Measurements from ENCODE around the gene STIM2.
"Not testable (repeated sequence)": the region's sequence is repeated elsewhere in the genome, so short reads cannot be mapped to it uniquely, and the experiment has no call there.

The STIM2 gene

DNA sequence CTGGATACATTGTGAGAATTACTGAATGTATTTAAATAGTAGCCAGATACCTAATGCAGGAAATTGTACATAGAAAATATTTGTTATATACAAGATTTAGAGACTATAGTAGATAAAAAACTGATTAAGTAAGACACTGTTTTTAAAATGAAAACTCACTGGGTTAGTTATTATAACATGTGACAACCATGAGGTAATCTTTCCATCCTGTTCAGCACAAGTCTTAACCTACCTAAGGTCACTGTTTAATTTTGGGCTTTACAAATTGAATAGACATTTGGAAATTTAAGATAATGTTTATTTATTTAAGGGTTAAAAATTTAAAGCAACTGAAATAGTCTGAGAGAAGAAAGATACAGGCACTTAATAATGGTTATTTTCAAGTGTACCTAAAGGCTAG is 102.1 kb downstream of the STIM2 start:
- no peaks in the 10 kb centered on the region for H3K27me3 ChIP-seq (replicated peaks; ENCODE audit: control insufficient read depth, insufficient read depth, low read length)
- H3K36me3 ChIP-seq (ENCODE audit: control insufficient read depth, insufficient read depth, low read length, severe bottlenecking) = peaks cover 8% of the 10 kb centered on the region

DNA sequence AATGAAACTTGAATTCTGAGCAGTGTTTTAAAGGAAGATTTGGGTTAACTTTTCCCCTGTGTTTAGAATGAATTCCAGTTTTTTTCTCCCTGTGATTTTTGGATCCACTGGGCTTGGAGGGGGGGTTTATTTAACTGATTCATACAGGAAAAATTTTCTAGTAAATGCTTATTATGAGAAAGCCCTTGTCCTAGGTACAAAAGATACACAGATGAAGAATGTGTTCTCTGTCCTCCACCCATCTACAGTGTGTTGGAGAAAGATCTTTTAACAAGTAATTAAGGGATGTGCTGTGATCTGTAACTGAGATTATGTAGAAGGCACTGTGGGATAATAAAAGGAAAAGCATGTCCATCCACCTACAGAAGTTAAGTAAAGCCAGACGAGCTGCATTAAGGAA is 103.9 kb downstream of the STIM2 start:
- no peaks in the 10 kb centered on the region for H3K9me3 ChIP-seq (ENCODE audit: control insufficient read depth, low read length)
- peak; percentile 11 for DNase-seq (ENCODE audit: low read depth)
- no peaks in the 10 kb centered on the region for H3K27me3 ChIP-seq (replicated peaks; ENCODE audit: control insufficient read depth, insufficient read depth, low read length)

More for the DNA sequence above, 102.1 kb downstream of the STIM2 start:
- no peak overlapping the region for H3K4me3 ChIP-seq (ENCODE audit: low read length)
- no peak for DNase-seq (ENCODE audit: low read depth)
- H3K4me1 ChIP-seq (ENCODE audit: control insufficient read depth, insufficient read depth, low read length) = peaks cover 6% of the 10 kb centered on the region
- no peak overlapping the region for H3K9ac ChIP-seq (ENCODE audit: low read length)
- H3K9me3 ChIP-seq (ENCODE audit: control insufficient read depth, low read length) = no peaks in the 10 kb centered on the region

DNA sequence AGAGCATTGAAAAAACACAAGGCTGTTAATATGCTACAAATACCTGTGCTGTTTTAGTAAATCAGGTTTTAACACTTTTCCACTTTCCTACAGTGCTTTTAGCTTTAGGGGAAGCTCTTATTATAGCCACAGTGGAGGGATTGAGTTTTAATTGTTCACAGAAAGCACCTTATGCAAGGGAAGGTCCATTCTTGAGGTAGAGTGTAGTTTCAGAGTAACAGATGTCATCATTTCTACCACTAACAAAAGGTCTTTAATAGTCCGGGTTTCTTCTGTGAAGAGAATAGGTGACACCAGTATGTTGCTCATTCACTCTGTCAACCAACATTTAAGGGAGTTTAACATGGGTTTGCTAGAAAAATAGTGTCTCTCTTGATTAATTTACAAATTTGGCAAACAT is 104.4 kb downstream of the STIM2 start:
- no peak overlapping the region for H3K4me3 ChIP-seq (ENCODE audit: low read length)
- no peaks in the 10 kb centered on the region for H3K9me3 ChIP-seq (ENCODE audit: control insufficient read depth, low read length)
- DNase-seq (ENCODE audit: low read depth) = no peak
- H3K36me3 ChIP-seq (ENCODE audit: control insufficient read depth, insufficient read depth, low read length, severe bottlenecking) = no peaks in the 10 kb centered on the region
- no peak overlapping the region for H3K9ac ChIP-seq (ENCODE audit: low read length)
- H3K27me3 ChIP-seq (replicated peaks; ENCODE audit: control insufficient read depth, insufficient read depth, low read length) = no peaks in the 10 kb centered on the region
- peaks cover 9% of the 10 kb centered on the region for H3K4me1 ChIP-seq (ENCODE audit: control insufficient read depth, insufficient read depth, low read length)

More for the DNA sequence above, 103.9 kb downstream of the STIM2 start:
- Histone ChIP-seq H3K4me3 (ENCODE audit: low read length) (no peak overlapping the region), H3K4me1 (ENCODE audit: control insufficient read depth, insufficient read depth, low read length) (peaks cover 9% of the 10 kb centered on the region), H3K9ac (ENCODE audit: low read length) (no peak overlapping the region), H3K36me3 (ENCODE audit: control insufficient read depth, insufficient read depth, low read length, severe bottlenecking) (no peaks in the 10 kb centered on the region)

DNA sequence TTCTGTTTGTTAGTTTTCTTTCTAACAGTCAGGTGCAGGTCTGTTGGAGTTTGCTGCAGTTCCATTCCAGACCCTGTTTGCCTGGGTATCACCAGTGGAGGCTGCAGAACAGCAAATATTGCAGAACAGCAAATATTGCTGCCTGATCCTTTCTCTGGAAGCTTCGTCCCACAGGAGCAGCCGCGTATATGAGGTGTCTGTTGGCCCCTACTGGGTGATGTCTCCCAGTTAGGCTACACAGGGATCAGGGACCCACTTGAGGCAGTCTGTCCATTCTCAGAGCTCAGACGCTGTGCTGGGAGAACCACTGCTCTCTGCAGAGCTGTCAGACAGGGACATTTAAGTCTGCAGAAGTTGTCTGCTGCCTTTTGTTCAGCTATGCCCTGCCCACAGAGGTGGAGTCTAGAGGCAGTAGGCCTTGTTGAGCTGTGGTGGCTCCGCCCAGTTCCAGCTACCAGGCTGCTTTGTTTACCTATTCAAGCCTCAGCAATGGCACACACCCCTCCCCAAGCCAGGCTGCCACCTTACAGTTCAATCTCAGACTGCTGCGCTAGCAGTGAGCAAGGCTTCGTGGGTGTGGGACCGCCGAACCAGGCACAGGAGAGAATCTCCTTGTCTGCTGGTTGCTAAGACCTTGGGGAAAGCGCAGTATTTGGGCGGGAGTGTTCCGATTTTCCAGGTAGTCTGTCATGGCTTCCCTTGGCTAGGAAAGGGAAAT is 115.0 kb downstream of the STIM2 start:
- not testable (repeated sequence) for DNase-seq (ENCODE audit: low read depth); H3K27me3 ChIP-seq (replicated peaks; ENCODE audit: control insufficient read depth, insufficient read depth, low read length); H3K9me3 ChIP-seq (ENCODE audit: control insufficient read depth, low read length); H3K9ac ChIP-seq (ENCODE audit: low read length); H3K36me3 ChIP-seq (ENCODE audit: control insufficient read depth, insufficient read depth, low read length, severe bottlenecking); H3K4me1 ChIP-seq (ENCODE audit: control insufficient read depth, insufficient read depth, low read length); H3K4me3 ChIP-seq (ENCODE audit: low read length)

DNA sequence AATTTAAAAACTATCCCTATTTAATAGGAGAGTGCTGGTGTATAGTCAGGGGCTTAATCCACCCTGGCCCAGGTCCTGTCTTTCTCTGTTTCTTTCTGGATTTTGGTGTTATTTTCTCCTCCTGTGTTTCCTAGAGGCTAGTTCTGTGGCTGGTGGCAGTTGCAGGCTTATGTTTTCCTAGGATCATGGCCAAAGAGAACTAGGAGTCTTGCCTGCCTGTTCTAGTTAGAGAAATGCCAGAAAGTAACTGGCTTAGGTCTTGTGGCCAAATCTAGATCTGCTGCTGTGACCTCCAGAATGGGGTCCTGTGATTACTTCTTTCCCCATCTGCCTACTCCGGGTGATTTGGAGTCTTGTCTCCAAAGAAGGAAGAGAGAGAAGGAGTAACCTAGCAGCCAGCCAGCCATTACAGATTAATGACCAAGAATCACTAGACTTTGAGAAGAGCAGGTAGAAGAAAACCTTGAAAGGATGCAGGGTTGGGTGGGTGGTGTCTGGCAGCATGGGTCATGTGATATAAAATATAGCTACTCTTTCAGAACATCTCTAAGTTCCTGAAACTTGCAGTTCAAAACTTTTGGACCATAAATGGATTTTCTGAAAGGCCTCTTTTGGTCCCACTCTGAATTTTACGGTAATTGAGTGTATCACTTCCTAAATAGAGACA is 117.9 kb downstream of the STIM2 start:
- H3K36me3 ChIP-seq (ENCODE audit: control insufficient read depth, insufficient read depth, low read length, severe bottlenecking) = no peaks in the 10 kb centered on the region
- H3K27me3 ChIP-seq (replicated peaks; ENCODE audit: control insufficient read depth, insufficient read depth, low read length) = no peaks in the 10 kb centered on the region
- H3K9me3 ChIP-seq (ENCODE audit: control insufficient read depth, low read length) = no peaks in the 10 kb centered on the region
- H3K9ac ChIP-seq (ENCODE audit: low read length) = no peak overlapping the region
- peak; percentile 17 for DNase-seq (ENCODE audit: low read depth)
- peaks cover 2% of the 10 kb centered on the region for H3K4me1 ChIP-seq (ENCODE audit: control insufficient read depth, insufficient read depth, low read length)
- H3K4me3 ChIP-seq (ENCODE audit: low read length) = no peak overlapping the region

DNA sequence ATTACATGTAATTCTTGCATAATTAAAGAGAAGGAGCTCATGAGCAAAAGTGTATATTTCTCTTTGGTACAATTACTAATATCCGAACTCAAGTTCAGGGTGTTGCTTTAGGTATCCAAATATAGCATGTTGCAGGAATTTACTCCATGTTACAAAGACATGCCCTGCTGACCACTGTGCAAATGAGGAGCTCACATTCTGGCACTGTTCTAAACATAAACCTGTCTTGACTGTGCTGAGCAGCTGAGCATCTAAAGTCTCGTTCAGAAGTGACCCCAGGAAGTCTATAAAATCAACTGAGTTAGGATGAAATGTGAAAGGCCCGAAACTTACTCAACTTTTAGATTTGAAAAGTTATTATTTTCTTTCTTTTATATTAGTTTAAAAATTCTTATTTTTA is 124.3 kb downstream of the STIM2 start:
- H3K27me3 ChIP-seq (replicated peaks; ENCODE audit: control insufficient read depth, insufficient read depth, low read length) = no peaks in the 10 kb centered on the region
- H3K4me3 ChIP-seq (ENCODE audit: low read length) = no peak overlapping the region
- H3K4me1 ChIP-seq (ENCODE audit: control insufficient read depth, insufficient read depth, low read length) = peaks cover 7% of the 10 kb centered on the region
- no peak for DNase-seq (ENCODE audit: low read depth)
- no peaks in the 10 kb centered on the region for H3K36me3 ChIP-seq (ENCODE audit: control insufficient read depth, insufficient read depth, low read length, severe bottlenecking)
- no peak overlapping the region for H3K9ac ChIP-seq (ENCODE audit: low read length)
- H3K9me3 ChIP-seq (ENCODE audit: control insufficient read depth, low read length) = no peaks in the 10 kb centered on the region

DNA sequence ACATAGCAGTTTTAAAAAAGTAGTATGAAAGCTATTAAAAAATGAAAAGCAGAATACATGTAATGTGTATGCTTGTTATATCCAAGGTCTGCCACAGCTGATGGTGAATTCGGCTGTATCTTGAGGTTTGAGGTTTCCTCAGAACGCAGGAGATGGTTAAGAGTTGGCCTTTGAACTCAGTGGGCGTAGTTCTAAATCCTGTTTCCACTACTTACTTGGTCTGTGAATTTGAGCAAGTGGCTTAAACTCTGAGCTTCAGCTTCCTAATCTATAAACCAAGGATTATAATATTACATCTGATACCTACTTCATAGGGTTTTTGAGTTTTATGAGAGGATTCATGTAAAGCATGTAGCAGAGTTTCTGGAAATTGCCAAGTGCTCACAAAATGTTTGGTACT is 125.2 kb downstream of the STIM2 start:
- Histone ChIP-seq H3K36me3 (ENCODE audit: control insufficient read depth, insufficient read depth, low read length, severe bottlenecking) (no peaks in the 10 kb centered on the region), H3K9ac (ENCODE audit: low read length) (no peak overlapping the region), H3K4me1 (ENCODE audit: control insufficient read depth, insufficient read depth, low read length) (peaks cover 7% of the 10 kb centered on the region), H3K9me3 (ENCODE audit: control insufficient read depth, low read length) (no peaks in the 10 kb centered on the region), H3K27me3 (replicated peaks; ENCODE audit: control insufficient read depth, insufficient read depth, low read length) (no peaks in the 10 kb centered on the region), H3K4me3 (ENCODE audit: low read length) (no peak overlapping the region)
- DNase-seq (ENCODE audit: low read depth) = no peak

DNA sequence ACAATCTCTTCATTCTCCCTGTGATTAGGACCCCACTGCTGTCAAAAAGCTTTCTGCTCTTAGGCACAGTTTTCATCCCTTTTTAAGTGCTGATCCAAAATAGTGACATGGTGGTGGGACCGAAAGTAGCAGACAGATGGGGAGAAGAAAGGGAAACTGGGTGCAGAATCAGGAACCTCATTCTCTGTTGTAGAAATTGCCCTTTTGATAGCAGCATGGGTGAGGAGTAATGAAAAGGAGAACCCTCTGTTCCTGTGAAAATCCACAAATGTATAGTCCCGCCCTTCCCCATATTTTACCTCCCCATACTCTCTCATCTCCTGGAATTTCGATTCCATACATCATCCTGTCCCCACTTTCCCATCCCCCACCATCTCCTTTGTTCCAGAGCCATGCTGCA is 126.5 kb downstream of the STIM2 start:
- Histone ChIP-seq H3K4me1 (ENCODE audit: control insufficient read depth, insufficient read depth, low read length) (peaks cover 7% of the 10 kb centered on the region), H3K4me3 (ENCODE audit: low read length) (no peak overlapping the region), H3K9me3 (ENCODE audit: control insufficient read depth, low read length) (no peaks in the 10 kb centered on the region), H3K9ac (ENCODE audit: low read length) (no peak overlapping the region), H3K36me3 (ENCODE audit: control insufficient read depth, insufficient read depth, low read length, severe bottlenecking) (no peaks in the 10 kb centered on the region), H3K27me3 (replicated peaks; ENCODE audit: control insufficient read depth, insufficient read depth, low read length) (no peaks in the 10 kb centered on the region)
- DNase-seq (ENCODE audit: low read depth) = no peak

DNA sequence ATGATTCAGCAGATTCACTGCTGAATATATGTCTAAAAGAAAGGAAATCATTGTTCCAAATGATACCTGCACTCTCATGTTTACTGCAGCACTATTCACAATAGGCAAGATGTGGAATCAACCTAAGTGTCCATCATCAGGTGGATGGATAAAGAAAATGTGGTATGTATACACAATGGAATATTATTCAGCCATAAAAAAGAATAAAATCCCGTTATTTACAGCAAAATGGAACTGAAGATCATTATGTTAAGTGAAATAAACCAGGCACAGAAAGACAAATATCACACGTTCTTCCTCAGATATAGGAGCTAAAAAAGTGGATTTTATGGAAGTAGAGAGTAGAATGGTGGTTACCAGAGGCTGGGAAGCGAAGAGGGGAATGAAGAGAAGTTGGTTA is 130.4 kb downstream of the STIM2 start:
- Histone ChIP-seq H3K36me3 (ENCODE audit: control insufficient read depth, insufficient read depth, low read length, severe bottlenecking) (no peaks in the 10 kb centered on the region), H3K9ac (ENCODE audit: low read length) (no peak overlapping the region), H3K4me3 (ENCODE audit: low read length) (no peak overlapping the region), H3K9me3 (ENCODE audit: control insufficient read depth, low read length) (no peaks in the 10 kb centered on the region), H3K27me3 (replicated peaks; ENCODE audit: control insufficient read depth, insufficient read depth, low read length) (no peaks in the 10 kb centered on the region), H3K4me1 (ENCODE audit: control insufficient read depth, insufficient read depth, low read length) (peaks cover 9% of the 10 kb centered on the region)
- DNase-seq (ENCODE audit: low read depth) = no peak

DNA sequence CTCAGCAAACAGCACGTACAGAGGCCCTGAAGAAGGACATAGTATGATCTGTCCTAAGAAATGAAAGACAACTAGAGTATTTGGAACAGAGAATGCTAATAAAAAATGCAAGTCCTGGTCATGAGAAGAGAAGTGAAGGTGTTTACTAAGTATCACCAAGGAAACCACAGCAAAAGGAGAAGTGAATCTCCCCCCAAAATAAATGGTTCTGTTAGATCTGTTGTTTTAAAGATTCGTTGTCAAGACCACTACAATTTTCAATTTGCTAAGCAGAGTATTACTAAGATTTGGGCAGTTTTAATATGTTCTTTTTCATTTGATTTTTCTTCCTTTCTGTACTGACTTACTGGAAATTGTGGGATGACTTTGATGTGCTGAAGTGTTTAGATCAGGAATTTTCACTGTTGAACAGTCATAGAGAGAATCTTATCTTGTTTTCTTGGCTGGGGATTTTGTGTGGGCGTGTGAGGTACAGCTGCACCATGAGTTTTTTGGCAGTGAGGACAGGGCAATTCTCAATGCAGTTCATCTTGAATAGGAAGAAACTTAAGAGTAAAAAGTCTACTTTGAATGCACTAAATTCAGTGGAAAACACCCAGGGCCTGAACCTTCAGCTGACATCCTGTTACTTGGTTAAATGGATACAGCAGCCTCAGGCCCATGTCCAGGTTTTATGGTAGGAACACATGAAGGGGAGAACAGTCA is 132.2 kb downstream of the STIM2 start:
- no peaks in the 10 kb centered on the region for H3K9me3 ChIP-seq (ENCODE audit: control insufficient read depth, low read length)
- H3K9ac ChIP-seq (ENCODE audit: low read length) = no peak overlapping the region
- peak; percentile 46 for DNase-seq (ENCODE audit: low read depth)
- peaks cover 9% of the 10 kb centered on the region for H3K4me1 ChIP-seq (ENCODE audit: control insufficient read depth, insufficient read depth, low read length)
- no peak overlapping the region for H3K4me3 ChIP-seq (ENCODE audit: low read length)
- H3K36me3 ChIP-seq (ENCODE audit: control insufficient read depth, insufficient read depth, low read length, severe bottlenecking) = no peaks in the 10 kb centered on the region
- no peaks in the 10 kb centered on the region for H3K27me3 ChIP-seq (replicated peaks; ENCODE audit: control insufficient read depth, insufficient read depth, low read length)

DNA sequence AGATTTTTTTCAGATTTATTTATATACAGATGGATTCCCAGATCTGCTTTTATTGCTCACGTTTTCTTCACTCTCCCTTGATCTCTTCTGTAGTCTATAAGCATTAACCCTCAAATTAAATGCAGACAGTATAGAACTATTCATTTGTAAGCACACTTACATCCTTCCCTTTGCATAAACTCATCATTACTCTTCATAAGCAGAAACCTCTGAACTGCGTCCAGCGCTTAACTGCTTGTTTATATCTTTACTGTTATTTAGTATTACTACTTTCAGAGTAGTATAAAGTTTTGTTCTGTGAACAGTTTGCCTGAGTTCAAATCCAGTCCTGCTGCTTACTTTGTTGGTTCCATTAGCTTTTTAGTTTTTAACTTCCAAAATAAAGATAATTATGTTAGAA is 132.9 kb downstream of the STIM2 start:
- no peak for DNase-seq (ENCODE audit: low read depth)
- Histone ChIP-seq H3K4me3 (ENCODE audit: low read length) (no peak overlapping the region), H3K9ac (ENCODE audit: low read length) (no peak overlapping the region), H3K9me3 (ENCODE audit: control insufficient read depth, low read length) (no peaks in the 10 kb centered on the region), H3K27me3 (replicated peaks; ENCODE audit: control insufficient read depth, insufficient read depth, low read length) (no peaks in the 10 kb centered on the region), H3K4me1 (ENCODE audit: control insufficient read depth, insufficient read depth, low read length) (peaks cover 9% of the 10 kb centered on the region), H3K36me3 (ENCODE audit: control insufficient read depth, insufficient read depth, low read length, severe bottlenecking) (no peaks in the 10 kb centered on the region)

Measured in adipocyte (in vitro differentiated cells).